HG03025 (cell line): Measurements from ENCODE around the gene SVOP.

Experiments used
- ATAC-seq: cut with Tn5 transposase; IDR thresholded peaks from one replicate; pipeline ENCODE4 v1.9.1; 2021; ENCODE audit warnings: mild to moderate bottlenecking, moderate library complexity; ENCODE audit not compliant: unreplicated experiment, low FRiP score

SVOP gene

GRCh38 chr12:108939594-108939993 lies 81.3 kb downstream of the SVOP start:
- ATAC-seq = no peak

GRCh38 chr12:108938247-108938924 lies 82.5 kb downstream of the SVOP start:
- ATAC-seq = no peak

- ATAC-seq = no peak
These were observed 85.6 kb downstream of the SVOP start for GRCh38 chr12:108935159-108935763.

GRCh38 chr12:108933949-108934348 lies 86.9 kb downstream of the SVOP start:
- no peak for ATAC-seq

- no peak for ATAC-seq
These were observed 90.1 kb downstream of the SVOP start for GRCh38 chr12:108930756-108931155.

GRCh38 chr12:108930155-108930554 lies 90.7 kb downstream of the SVOP start:
- no peak for ATAC-seq

GRCh38 chr12:108928695-108929094 lies 92.2 kb downstream of the SVOP start:
- no peak for ATAC-seq

- ATAC-seq = no peak
These were observed 98.0 kb downstream of the SVOP start for GRCh38 chr12:108922918-108923317.

GRCh38 chr12:108921946-108922345 lies 98.9 kb downstream of the SVOP start:
- ATAC-seq = no peak

- no peak for ATAC-seq
These were observed 101.8 kb downstream of the SVOP start for GRCh38 chr12:108918960-108919642.

GRCh38 chr12:108918206-108918605 lies 102.7 kb downstream of the SVOP start:
- ATAC-seq = no peak

GRCh38 chr12:108916336-108916735 lies 104.5 kb downstream of the SVOP start:
- no peak for ATAC-seq

GRCh38 chr12:108915632-108916133 lies 105.2 kb downstream of the SVOP start:
- no peak for ATAC-seq

- ATAC-seq = no peak
These were observed 106.7 kb downstream of the SVOP start for GRCh38 chr12:108914121-108914531.

- no peak for ATAC-seq
These were observed 108.5 kb downstream of the SVOP start for GRCh38 chr12:108912361-108912760.

GRCh38 chr12:108911915-108912314 lies 109.0 kb downstream of the SVOP start:
- ATAC-seq = no peak

- no peak for ATAC-seq
These were observed 110.5 kb downstream of the SVOP start for GRCh38 chr12:108910336-108910735.

- ATAC-seq = no peak
These were observed 113.0 kb downstream of the SVOP start for GRCh38 chr12:108907839-108908351.

- no peak for ATAC-seq
These were observed 113.9 kb downstream of the SVOP start for GRCh38 chr12:108906971-108907370.

- no peak for ATAC-seq
These were observed 115.1 kb downstream of the SVOP start for GRCh38 chr12:108905725-108906124.

- no peak for ATAC-seq
These were observed 121.7 kb downstream of the SVOP start for GRCh38 chr12:108899145-108899544.
